D341Med (cell line): Measurements from ENCODE around the gene HOXC13.
A peak's percentile ranks its signal among the peaks of the same experiment; 100 is the strongest.

Experiments
- DNase-seq: peaks from one replicate; pipeline ENCODE4 v3.0.0; 2012; ENCODE audit warnings: low spot score

The HOXC13 gene

GRCh38 chr12:53971129-53971528 lies 32.5 kb downstream of the HOXC13 start:
- DNase-seq = no peak

GRCh38 chr12:53971686-53972085 lies 33.1 kb downstream of the HOXC13 start:
- DNase-seq = no peak

GRCh38 chr12:53972152-53972702 lies 33.6 kb downstream of the HOXC13 start:
- no peak for DNase-seq

GRCh38 chr12:53972722-53973235 lies 34.1 kb downstream of the HOXC13 start, which contains the start of gene HOXC11:
TSS of gene HOXC11 (plus strand) at chr12:53973126. CDS start at chr12:53973242, 116 bp downstream.
- no peak for DNase-seq

GRCh38 chr12:53973236-53974042 lies 34.8 kb downstream of the HOXC13 start:
- DNase-seq = no peak

DNA sequence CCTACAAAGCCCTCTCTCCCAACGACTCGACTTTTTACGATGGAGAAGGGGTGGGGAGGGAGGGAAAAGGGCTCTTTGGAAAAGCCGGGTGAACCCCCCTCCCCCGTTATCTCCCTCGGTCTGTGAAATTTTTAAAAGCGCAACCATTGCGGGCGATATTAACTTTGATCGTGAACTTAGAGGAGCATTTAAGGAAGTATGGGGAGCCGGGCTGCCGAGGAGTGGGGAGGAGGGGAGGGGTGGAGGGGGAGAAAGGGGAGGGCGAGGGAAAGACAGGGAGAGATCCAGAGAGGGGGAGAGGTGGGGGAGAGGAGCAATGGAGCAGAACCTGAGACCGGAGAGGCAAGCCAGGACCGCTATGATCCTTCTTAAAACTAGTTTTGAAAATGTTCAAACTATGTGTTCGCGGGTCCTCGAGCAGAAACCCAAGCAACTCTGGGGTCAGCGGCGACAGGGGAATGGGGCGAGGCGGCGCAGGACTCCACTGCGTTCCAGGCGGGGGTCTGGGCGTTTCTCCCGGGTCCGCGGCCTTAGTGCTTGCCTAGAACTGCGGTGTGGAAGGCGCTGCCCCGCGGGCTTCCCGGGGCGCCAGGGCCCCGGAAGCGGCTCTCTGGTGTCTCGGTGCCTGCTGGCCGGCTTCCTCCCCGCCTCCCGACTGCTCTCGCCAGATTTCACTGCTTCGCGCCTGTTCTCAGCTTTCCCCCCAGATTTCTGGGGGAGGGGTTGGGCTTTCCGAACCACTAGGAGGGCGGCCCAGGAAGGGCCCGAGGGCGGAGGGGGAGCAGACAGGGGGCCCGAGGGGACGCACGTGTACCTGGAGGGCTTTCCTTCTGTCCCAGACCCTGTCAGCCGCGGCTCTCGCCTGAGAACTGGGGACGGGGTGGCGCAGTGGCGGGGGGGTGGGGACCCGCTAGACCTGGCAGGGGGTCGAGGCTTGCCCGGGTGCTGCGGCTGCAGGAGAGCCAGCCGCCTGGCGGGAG lies 35.7 kb downstream of the HOXC13 start, which contains the start of gene HOTAIR:
HOTAIR (minus strand) TSS at position 871 of the 980 bp plus-strand sequence.
- DNase-seq = peak; percentile 69

GRCh38 chr12:53975064-53975471 lies 36.4 kb downstream of the HOXC13 start:
- DNase-seq = no peak

DNA sequence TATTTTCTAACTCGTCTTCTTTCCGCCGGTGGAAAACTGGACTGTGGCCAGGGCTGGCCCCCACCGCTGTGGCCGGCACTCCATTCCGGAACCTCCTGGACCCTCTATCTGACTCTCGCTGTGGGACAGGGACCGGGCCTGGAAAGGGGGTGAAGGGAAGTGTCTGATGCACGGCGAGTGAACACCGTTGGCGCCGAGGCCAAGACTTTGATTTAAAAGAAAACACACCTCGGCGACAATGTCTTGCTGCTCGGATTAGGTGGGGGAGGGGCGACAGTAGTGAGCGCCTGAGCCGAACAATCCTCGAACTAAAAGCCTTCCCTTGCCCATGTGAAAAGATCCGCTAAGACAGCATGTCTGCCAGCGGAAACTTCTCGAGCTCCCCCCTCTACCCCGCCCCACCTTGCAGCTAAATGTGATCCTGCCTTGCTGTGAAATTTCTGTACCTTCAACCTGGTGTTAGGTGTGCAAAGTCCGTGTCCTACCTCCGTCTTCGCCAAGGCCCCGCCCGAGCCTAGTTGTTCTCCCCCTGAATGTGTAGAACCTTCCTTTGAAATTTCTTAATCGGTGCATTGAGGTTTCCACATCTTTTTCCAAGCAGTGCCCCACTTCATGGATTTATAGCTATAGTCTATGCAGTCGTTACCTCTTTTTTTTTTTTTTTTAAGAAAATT lies 37.0 kb downstream of the HOXC13 start:
- DNase-seq = no peak

DNA sequence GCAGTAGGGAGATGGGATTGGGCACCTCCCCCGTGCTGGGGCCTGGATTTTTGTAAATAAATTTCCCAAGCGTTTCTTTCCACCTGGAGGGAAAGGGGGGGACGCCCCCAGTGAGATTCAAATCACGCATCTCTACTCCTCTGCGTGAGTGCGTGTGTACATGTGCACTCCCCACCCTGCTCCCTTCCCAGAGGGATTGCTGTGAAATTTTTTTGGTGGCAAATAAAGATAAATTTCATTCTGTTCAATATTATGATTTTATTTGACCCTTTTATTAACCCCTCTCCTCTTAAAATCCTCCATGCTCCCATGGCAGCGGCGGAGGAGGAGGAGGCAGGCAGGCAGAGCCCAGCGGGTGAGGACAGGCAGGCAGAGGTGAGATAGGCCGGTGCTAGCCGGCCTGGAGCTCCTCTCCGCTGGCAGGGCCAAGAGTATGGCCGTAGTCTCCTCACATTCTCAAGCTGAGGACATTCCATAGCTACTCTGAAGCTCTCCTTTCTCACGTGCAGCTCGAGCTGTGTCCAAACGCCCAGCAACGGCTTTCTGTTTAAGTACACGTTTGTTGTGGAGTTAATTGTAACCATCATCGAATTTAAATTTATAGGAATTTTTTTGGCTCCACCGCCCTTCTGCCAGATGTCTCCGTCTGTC lies 37.7 kb downstream of the HOXC13 start:
- no peak for DNase-seq

DNA sequence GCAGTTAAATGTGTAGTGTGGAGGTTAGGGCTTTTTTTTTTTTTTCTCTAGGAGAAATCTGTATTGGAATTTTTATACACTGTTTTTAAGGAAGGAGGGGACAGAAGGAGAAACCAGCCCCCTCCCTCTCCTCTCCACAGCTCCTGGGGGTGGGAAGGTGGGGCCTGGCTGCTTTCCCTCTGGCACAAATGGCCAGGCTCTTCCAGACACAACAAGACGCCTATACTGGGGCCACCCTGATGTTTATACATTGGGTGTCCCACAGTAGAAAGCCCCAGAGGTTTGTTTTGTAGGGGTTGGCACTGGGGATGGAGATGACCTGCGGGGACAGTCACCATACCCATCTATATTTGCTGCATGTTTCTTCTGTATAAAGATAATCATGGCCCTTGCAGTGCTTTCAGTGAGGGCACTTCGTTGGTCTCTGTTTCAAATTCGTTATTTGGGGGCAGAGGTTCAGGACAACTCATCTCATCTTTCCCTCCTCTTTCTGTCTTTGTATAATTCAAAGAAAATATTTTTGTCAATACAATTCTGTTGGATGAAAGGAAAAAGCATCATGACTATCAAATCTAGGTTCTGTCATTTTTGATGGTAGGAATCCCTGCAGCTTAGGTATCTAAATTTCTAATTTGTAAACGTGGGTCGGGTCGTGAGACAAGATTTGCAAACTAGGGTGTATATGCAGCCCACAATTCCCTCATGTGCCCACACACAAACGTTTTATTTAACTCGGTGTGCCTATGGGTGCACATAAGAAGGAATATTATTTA lies 38.4 kb downstream of the HOXC13 start:
- DNase-seq = no peak

DNA sequence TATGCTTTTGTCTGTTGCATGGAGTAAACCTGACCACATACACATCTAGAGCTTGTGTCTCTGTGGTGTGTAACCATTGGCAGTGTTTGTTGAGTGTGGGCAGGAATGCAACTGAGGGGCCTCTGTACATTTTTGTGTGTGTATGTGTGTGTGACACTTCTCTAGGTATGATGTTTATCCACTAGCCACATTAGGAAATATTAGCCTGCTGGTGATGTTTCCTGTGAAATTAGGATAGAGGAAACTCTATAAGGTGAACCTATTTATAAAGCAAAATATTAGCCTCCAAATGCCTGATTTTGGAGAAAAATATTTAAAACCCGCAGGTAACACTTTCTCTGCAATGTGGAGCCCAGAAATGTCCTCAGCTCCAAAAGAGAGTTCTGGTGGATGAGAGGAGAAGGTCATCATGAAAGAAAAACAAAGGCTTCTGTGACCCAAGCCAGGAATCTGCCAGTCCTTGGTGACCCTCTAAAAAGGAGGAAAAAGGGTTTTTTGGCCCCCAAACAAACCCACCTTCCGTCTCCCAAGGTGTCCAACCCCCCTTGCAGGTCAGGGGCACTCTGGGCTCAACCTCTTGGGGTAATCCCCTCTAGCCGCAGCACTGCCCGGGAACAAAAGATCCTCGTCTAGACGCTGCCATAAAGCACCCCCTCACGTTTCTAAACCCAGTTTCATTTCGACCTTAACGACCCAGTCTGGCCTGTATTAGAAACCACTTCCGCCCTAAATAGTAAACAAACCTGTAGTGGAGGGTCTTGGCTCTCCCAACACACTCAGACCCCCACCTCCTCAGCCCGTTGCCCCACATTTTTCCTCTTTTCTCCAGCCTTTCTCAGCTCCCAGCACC lies 39.2 kb downstream of the HOXC13 start:
- DNase-seq = no peak

DNA sequence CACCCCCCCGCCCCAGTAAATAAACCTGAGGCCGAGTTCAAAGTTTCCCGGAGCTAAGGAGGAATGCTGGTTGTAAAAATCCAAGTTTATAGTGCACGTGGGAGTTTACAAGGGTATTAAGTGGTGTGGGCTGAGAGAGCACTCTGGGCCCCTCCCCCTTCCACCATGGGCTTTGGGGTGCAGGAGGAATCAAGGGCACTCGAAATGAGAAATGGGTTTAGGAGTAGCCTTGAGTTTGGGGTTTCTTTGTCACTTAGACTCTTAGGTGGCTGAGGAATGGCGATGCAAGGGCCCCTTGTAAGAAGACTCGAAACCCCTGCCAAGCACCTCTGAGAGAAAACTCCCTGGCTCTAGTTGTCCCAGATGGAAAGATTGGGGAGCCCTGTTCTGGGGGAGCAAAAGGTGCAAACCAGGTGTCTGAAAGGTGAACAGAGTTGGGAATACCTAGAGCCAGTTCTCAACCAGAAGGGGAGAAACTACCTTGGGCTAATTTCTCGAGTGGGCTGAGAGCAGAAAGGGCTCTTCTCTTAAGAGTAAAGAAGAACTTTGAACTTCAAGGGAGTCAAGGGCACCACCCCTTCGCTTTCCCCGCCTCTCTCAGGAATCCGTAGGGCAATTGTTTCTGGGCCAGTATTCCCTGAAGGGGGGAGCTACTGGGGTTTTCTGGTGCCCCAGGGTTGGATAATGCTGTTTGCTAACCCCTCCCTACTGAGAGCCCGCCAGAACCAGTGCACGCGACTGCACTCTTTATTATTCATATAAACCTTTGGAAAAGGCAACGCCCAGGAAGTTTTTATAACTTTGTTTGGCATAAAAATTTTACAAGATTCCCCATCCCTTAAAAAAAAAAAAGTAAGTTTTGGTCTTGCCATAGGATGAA lies 40.1 kb downstream of the HOXC13 start:
- no peak for DNase-seq

DNA sequence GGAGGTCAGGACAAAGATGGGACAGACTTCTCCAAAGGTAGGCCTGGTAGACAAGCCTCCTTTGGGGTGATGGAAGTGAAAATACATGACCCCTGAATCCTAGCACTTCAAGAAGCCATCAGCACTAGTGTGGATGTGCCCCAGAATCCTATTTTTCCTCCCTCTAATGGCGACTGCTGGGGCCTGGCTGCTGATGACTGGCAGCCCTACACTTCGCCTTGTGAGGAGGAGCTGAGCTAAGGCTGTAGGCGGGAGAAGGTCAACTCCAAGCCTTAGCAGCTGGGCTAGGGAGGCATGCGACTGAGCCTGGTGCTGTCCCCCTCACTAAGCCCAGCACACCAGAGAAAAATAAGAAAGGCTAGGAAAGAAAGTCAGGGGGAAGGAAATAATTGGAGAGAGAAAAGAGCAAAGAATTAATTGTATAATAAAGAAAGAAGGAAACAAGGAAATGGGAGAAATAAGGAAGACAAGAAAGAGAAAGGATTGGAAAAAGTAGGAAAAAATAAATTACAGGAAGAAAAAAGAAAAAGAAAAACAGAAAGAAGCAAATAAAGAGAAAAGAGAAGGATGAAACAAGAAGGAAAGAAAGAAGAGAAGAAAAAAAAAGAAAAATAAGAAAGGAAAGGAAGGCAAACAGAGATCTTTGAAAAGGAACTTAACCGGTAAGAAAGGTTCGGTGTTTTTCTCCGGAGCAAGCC lies 41.6 kb downstream of the HOXC13 start:
- no peak for DNase-seq

- DNase-seq = no peak
Measured at GRCh38 chr12:53980802-53981496, 42.3 kb downstream of the HOXC13 start.

GRCh38 chr12:53981634-53982565 lies 43.3 kb downstream of the HOXC13 start:
- DNase-seq = no peak
